Liver (tissue), 3 donors: ENCODE data around the gene SF1.

Experiments used
- CTCF ChIP-seq: fragments of 150-350 bp; IDR thresholded peaks from 2 replicates; pipeline ENCODE4 v1.5.1; 2017; ENCODE audit warnings: improper control_type of control experiment, low read depth, low read length; ENCODE audit not compliant: missing input control
- FOXA2 ChIP-seq: IDR thresholded peaks from 2 replicates; pipeline ENCODE4 v1.6.1; 2016; ENCODE audit warnings: antibody characterized with exemption
- JUND ChIP-seq, 2 donors: IDR thresholded peaks; 2 replicates each; pipeline ENCODE4 v1.6.1; 2016; ENCODE audit warnings: antibody characterized with exemption in 2 of 2
- RXRA ChIP-seq, 2 donors: IDR thresholded peaks; 2 replicates each; pipeline ENCODE4 v1.6.1; 2017 to 2018; ENCODE audit warnings: antibody characterized with exemption in 2 of 2, mild to moderate bottlenecking in 1 of 2
- SP1 ChIP-seq: IDR thresholded peaks from 2 replicates; pipeline ENCODE4 v1.6.1; 2018; ENCODE audit warnings: antibody characterized with exemption, mild to moderate bottlenecking
- TAF1 ChIP-seq: conservative IDR thresholded peaks from 2 replicates; pipeline ENCODE4 v1.6.1; 2016; ENCODE audit warnings: antibody characterized with exemption, mild to moderate bottlenecking
- donor health status: healthy.
- donor health status: healthy.

- TF ChIP-seq SP1 (no peak), RXRA (IDR thresholded peaks at IDR 0.05) (no peak), JUND (IDR thresholded peaks at IDR 0.05) (no peak), CTCF (no peak), FOXA2 (no peak), TAF1 (no peak)
Measured at GRCh38 chr11:64796757-64797541, 18.6 kb upstream of the SF1 start.
